ENCODE results near the gene PHYKPL. TPM values are rescaled to one million over a fixed set of nuclear protein-coding genes. Genes with fewer than 3 reads are reported as not detected.

PHYKPL gene
- total and polyA plus RNA-seq, 2 donors (not counting 3 experiments of a cell fraction or from before 2014, with no cell fraction given) = 71.7 to 81.7 TPM

DNA sequence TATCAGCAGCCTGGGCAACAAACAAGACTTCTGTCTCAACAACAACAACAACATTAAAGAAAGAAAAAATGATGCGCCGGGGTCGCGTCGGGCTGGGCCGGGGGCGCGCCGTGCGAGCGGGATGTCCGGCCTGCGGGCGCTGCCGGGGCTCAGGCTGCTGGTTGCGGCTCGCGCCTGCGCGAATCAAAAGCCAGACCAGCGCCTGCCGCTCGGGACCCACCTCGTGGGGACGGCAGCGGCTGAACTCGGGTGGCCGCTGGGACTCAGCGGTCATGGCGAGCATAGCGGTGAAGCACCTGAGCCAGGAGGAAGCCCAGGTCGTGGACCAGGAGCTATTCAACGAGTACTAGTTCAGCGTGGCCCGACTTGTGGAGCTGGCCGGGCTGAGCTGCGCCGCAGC is 67.0 kb downstream of the PHYKPL start:
- H3K36me3 ChIP-seq (ENCODE audit: control insufficient read depth in 2 of 2, extremely low read depth in 1 of 2, insufficient read depth in 2 of 2, low read length in 2 of 2) = no peaks in the 10 kb centered on the region
- DNase-seq (ENCODE audit: low read depth, low spot score) (no peak), FAIRE-seq (no peak)
- no peak overlapping the region for H3K9ac ChIP-seq (replicated peaks; ENCODE audit: extremely low read depth, insufficient read depth, low read length)
- BruUV-seq (replicated peaks) = no TSS peak
- no peaks in the 10 kb centered on the region for H3K4me1 ChIP-seq (ENCODE audit: control insufficient read depth, extremely low read depth, insufficient read depth, low read length)
- TF ChIP-seq POLR2A (IDR thresholded peaks at IDR 0.05; ENCODE audit: low read depth, low read length) (no peak), JUN (IDR thresholded peaks at IDR 0.05; ENCODE audit: borderline replicate concordance, insufficient read depth, insufficient read length, low read depth) (no peak), FOS (IDR thresholded peaks at IDR 0.05; ENCODE audit: borderline replicate concordance, insufficient read depth, low read length) (no peak), MYC (IDR thresholded peaks at IDR 0.05; ENCODE audit: low read depth, low read length) (no peak), EZH2 (IDR thresholded peaks at IDR 0.05; ENCODE audit: borderline replicate concordance, low read depth, low read length, severe bottlenecking) (no peak), POLR2AphosphoS5 (IDR thresholded peaks at IDR 0.05; ENCODE audit: insufficient read depth, low read depth, low read length) (no peak), GATA2 (IDR thresholded peaks at IDR 0.05; ENCODE audit: insufficient read depth, insufficient read length, low read depth, low read length) (no peak)
- TF ChIP-seq, protein P1, sequence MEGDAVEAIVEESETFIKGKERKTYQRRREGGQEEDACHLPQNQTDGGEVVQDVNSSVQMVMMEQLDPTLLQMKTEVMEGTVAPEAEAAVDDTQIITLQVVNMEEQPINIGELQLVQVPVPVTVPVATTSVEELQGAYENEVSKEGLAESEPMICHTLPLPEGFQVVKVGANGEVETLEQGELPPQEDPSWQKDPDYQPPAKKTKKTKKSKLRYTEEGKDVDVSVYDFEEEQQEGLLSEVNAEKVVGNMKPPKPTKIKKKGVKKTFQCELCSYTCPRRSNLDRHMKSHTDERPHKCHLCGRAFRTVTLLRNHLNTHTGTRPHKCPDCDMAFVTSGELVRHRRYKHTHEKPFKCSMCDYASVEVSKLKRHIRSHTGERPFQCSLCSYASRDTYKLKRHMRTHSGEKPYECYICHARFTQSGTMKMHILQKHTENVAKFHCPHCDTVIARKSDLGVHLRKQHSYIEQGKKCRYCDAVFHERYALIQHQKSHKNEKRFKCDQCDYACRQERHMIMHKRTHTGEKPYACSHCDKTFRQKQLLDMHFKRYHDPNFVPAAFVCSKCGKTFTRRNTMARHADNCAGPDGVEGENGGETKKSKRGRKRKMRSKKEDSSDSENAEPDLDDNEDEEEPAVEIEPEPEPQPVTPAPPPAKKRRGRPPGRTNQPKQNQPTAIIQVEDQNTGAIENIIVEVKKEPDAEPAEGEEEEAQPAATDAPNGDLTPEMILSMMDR (IDR thresholded peaks at IDR 0.05; ENCODE audit: extremely low read depth in 1 of 2, insufficient read depth in 1 of 2, low read depth in 1 of 2, low read length in 2 of 2) = no peak
- TF ChIP-seq, protein P2, sequence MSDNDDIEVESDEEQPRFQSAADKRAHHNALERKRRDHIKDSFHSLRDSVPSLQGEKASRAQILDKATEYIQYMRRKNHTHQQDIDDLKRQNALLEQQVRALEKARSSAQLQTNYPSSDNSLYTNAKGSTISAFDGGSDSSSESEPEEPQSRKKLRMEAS (IDR thresholded peaks at IDR 0.05; ENCODE audit: insufficient read depth, insufficient read length) = no peak
- H3K79me2 ChIP-seq (ENCODE audit: control insufficient read depth, insufficient read depth, low read length) = no peaks in the 10 kb centered on the region
- peak overlapping the region; percentile 44 for H2AFZ ChIP-seq (ENCODE audit: low read depth, low read length)
- ChIA-PET CTCF (interaction anchor here (5.1 kb wide), 1 partner anchor 89 kb away, joined by 58 read pairs; no protein-coding TSS in a partner anchor), POLR2A (no interaction called here)
- peaks cover 4 to 7% of the 10 kb centered on the region in 2 experiments for H3K27me3 ChIP-seq (ENCODE audit: control insufficient read depth in 2 of 2, insufficient read depth in 2 of 2, low read length in 2 of 2)
- no peaks in the 10 kb centered on the region for H3K9me1 ChIP-seq (replicated peaks; ENCODE audit: control insufficient read depth, extremely low read depth, insufficient read depth, low read length)
- no peak overlapping the region for H3K27ac ChIP-seq (ENCODE audit: insufficient read depth, low read depth, low read length)
- H4K20me1 ChIP-seq (replicated peaks; ENCODE audit: control insufficient read depth, extremely low read depth, insufficient read depth, low read length) = no peaks in the 10 kb centered on the region
- dilution Hi-C loops (cut with MboI; ENCODE audit: extremely low pct_ligation_motif_present, low sequenced_read_pairs) = no loop called here
- no peak overlapping the region for H3K4me3 ChIP-seq (replicated peaks in 1 of 3; ENCODE audit: insufficient read depth in 1 of 3, low read depth in 1 of 3, low read length in 3 of 3)
- intact Hi-C loops (cut with micrococcal nuclease) = loop anchor here (2.0 kb wide), 1 partner anchor 39 kb away; the partner anchor contains the start of gene HNRNPAB
- no peak overlapping the region for H3K4me2 ChIP-seq (ENCODE audit: insufficient read depth, low read length)
- H3K9me3 ChIP-seq (replicated peaks; ENCODE audit: control insufficient read depth, insufficient read depth, low read length) = no peaks in the 10 kb centered on the region
